Motor neuron (in vitro differentiated cells): ENCODE results near the gene EFCAB9. TPM values are rescaled to one million over a fixed set of nuclear protein-coding genes. Genes with fewer than 3 reads are reported as not detected.
"Not testable (repeated sequence)": the region's sequence is repeated elsewhere in the genome, so short reads cannot be mapped to it uniquely, and the experiment has no call there.

ENCODE experiments used
- ATAC-seq, 8 experiments: fragments of 200-7000 bp; cut with Tn5 transposase; replicated peaks in 6 of 8; 2 replicates each; pipeline ENCODE4 v1.8.0; 2021; ENCODE audit warnings: mild to moderate bottlenecking in 8 of 8, moderate library complexity in 8 of 8
- H3K27ac ChIP-seq, 2 donors: fragments of 250-450 bp; sonication (Bioruptor Pico); 2 replicates each; pipeline ENCODE4 v1.9.0; 2021; ENCODE audit warnings: antibody characterized with exemption in 2 of 2, mild to moderate bottlenecking in 2 of 2, moderate library complexity in 1 of 2
- H3K4me1 ChIP-seq, 2 donors: fragments of 250-450 bp; sonication (Bioruptor Pico); replicated peaks in 1 of 2; 2 replicates each; pipeline ENCODE4 v1.6.1; 2021; ENCODE audit warnings: antibody characterized with exemption in 2 of 2, mild to moderate bottlenecking in 2 of 2, moderate library complexity in 1 of 2
- H3K4me3 ChIP-seq, 5 donors: fragments of 250-450 bp; sonication (Bioruptor Pico); 2 replicates each; pipeline ENCODE4 v1.9.0; 2021; ENCODE audit warnings: antibody characterized with exemption in 5 of 5, mild to moderate bottlenecking in 5 of 5, moderate library complexity in 4 of 5
- WGBS, 10 experiments: fragments of 450-650 bp; shearing (Covaris generic); methylation state at CpG; one replicate each; pipeline ENCODE4 v1.0.0; 2022; 5-methylcytosine and 5-hydroxymethylcytosine counted together
- in situ Hi-C, 9 experiments: fragments of 400-800 bp; cut with MboI; loops; one replicate each; pipeline ENCODE4 v1.15.0; 2021; ENCODE audit warnings: low sequenced_read_pairs in 9 of 9, low pct_unique_long_range_greater_than_20kb in 2 of 9; ENCODE audit not compliant: unreplicated experiment in 9 of 9
- total RNA-seq, 8 experiments: library from RNA; unstranded; fragments of 300-600 nt; gene quantifications; 2 replicates each; pipeline versions ENCODE4 v1.2.3 to v1.2.4, GENCODE V29; 2022

Gene EFCAB9
- total RNA-seq, 8 experiments from 2014 or later = not detected

DNA sequence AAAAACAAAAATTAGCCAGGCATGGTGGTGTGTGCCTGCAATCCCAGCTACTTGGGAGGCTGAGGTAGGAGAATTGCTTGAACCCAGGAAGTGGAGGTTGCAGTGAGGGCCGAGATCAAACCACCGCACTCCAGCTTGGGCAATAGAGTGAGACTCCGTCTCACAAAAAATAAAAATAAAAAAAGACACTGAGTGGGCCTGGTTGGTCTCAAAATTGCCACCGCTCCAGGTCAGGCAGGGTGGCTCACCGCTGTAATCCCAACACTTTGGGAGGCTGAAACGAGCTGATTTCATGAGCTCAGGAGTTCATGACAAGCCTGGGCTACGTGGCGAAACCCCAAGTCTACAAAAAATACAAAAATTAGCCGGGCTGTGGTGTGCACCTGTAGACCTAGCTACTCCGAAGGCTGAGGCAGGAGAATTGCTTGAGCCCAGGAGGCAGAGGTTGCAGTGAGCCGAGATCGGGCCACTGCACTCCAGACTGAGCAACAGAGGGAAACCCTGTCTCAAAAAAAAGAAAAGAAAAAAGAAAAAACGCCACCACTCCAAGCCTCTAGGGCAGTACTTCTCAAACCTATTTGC is 7.8 kb upstream of the EFCAB9 start:
- in situ Hi-C loops = loop anchor here in 1 of 9 experiments (10.0 kb wide), 1 partner anchor 81 kb away; no protein-coding TSS in a partner anchor
- peak overlapping the region in 3 of 5 donors; percentile 57 to 99 (median 65) for H3K4me3 ChIP-seq
- no peak for ATAC-seq
- peaks cover 6 to 10% of the 10 kb centered on the region in 2 donors for H3K4me1 ChIP-seq
- WGBS, 10 experiments = 80 to 100% (median 91%) methylated on average over 1 to 13 of the region's 13 CpGs; no CpG with 5 or more reads in 1 of the 10 experiments
- H3K27ac ChIP-seq = no peak overlapping the region

DNA sequence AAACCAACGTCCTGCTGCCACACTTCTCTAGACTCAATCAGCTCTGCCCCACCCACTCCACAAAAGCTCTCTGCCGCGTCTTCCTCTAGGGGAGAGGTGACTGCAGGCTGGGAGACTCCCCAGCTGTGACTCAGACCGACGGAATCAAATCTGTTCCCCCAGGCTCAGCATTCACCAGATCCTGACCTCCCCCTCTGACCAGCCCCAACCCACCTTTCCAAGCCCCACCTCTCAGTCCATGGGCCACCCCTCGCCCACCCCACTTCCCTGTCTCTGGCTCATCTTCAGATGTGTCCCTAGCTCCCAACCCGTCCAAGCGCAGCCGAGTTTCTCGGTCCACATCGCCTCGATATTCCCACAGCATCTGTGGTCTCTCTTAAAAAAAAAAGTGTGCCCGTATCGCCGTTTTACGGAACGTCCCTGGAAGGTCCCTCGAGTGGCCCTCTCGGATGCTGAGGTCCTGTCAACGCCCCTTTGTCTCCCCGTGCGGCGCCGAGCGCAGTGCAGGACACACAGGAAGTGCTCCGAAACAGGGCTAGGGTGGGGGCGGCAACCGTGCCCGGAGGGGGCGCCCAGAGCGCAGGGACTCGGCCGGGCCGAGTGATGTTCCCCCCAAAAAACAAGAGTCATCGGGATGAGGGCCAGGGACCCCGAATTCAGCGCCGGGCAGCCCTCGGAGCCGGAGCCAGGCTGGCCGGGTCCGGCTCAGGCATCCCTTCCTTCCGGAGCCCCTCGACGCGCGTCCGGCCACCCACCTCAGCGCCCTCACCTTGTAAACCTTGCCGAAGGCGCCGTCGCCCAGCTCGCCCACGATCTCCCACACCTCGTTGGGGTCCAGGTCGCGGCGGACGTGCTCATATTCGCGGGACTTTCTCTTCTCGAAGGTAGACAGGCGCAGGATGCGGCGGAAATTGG is 6.6 kb upstream of the EFCAB9 start:
- Histone ChIP-seq H3K27ac (peak overlapping the region; percentile 3 to 60), H3K4me1 (peaks cover 6 to 10% of the 10 kb centered on the region in 2 donors), H3K4me3 (peak overlapping the region; percentile 57 to 99 (median 65))
- peak; percentile 11 to 32 (median 28) for ATAC-seq
- 0 to 1% (median 0%) methylated on average over 1 to 21 of the region's 66 CpGs; no CpG with 5 or more reads in 5 of the 10 experiments for WGBS, 10 experiments
- in situ Hi-C loops = loop anchor here in 1 of 9 experiments (10.0 kb wide), 1 partner anchor 83 kb away; no protein-coding TSS in a partner anchor

DNA sequence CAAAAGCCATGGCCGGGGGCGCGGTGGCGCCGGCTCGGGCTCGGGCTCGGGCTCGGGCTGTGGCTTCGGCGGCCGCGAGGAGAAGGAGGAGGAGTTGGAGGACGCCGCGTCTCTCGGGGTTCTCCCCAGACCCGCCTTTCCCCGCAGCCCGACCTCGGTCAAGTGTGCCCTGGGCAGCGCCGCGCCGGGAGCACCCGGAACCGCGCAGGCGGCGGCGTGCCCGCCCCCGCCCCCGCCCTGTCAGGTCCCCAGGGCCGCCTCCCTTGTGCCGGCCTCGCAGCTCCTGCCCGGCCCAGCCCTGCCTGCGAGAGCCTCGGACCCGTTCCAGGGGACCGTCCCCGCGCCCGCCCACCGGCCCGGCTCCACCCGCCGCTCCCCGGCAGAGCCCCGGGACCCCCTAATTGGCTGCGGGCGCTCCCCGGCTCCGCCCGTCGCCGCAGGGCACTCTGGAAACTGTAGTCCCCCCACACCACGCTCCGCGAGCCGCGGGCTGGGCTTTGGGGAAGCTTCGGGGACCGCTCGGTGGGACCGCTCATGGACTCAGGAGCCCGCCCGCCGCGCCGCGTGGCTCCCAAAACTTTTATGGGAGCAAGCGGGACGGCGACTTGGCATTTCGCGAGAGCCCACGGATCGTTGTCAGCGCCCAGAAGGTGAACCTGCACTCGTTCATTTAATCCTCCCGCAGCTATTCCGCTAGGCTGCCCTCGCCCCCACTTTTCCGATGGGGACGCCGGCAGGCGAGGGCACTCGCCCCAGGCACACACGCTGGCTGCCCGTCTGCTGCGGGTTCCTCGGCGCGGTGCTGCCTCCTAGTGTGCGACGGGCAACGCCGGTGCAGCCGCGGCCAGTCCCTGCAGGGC is 5.7 kb upstream of the EFCAB9 start, which contains the start of gene STK10:
Gene STK10, minus strand, starts transcription at position 192 of the 860 bp plus-strand sequence. Its CDS starts 182 bp downstream, at position 10.
- H3K4me3 ChIP-seq = peak within 1 kb of the TSS; percentile 57 to 99 (median 65)
- peak; percentile 68 to 93 (median 90) for ATAC-seq
- WGBS, 10 experiments = 0 to 3% (median 0%) methylated on average over 5 to 10 of the region's 102 CpGs; no CpG with 5 or more reads in 7 of the 10 experiments
- in situ Hi-C loops = loop anchor here in 1 of 9 experiments (10.0 kb wide), 1 partner anchor 83 kb away; no protein-coding TSS in a partner anchor
- peak within 1 kb of the TSS; percentile 3 to 60 for H3K27ac ChIP-seq
- H3K4me1 ChIP-seq = peaks cover 6 to 10% of the 10 kb centered on the region in 2 donors

DNA sequence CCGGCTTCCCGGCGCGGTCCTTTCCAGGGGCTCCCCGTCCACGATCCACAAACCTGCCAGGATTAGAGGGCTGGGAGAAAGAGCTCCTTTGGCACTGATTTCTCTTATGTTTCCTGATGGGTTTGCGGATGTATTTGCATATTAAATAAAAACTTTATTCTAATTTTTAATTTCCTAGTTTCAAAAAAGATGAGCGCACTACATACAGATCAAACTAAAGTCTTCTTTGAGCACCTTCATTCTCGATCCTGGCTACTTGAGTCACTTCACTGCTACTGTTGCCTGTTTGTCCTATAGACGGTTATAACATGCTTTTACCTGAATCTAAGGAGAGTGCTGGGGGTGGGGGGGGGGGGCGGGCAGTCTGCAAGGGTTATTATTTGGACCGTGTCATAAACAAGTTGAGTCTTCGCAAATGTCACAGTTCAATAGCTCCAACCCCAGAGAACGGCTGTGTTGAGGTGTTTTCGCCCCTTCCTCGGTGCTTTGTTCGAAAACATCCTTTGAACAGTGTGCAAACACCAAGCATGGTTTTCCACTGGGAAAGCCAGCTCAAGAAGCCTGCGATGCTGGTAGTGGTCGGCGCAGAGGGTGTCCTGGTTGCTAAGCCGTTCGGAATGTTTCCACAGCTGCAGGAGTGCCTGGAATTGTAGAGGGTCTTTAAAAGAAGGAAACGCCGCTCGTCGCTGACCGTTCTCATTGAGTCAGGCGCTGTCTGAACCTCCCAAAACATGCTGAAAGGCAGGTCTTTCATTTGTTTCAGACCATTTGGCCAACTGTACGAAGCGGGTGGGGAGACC is 4.9 kb upstream of the EFCAB9 start:
- H3K27ac ChIP-seq = no peak overlapping the region
- in situ Hi-C loops = loop anchor here in 1 of 9 experiments (10.0 kb wide), 1 partner anchor 84 kb away; no protein-coding TSS in a partner anchor

DNA sequence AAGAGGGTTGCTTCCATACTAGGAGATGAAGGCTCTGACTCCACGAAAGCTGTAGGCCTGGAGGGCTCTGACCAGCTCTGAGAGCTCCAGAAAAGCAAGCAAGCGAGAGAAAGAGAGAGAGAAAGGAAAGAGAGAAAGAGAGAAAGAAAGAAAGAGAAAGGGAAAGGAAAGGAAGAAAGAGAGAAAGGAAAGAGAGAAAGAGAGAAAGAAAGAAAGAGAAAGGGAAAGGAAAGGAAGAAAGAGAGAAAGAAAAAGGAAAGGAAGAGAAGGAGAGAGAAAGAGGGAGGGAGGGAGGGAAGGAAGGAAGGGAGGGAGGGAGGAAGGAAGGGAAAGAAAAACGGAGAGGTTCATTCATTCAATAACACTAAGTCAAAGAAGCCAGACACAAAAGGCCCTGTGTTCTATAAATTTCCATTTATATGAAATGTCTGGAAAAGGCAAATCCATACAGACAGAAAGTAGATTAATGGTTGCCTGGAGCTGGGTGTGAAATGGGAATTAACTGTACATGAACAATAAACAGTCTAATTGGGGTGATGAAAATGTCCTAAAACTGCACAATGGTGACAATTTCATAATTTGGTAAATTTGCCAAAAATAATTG is 4.2 kb upstream of the EFCAB9 start:
- H3K27ac ChIP-seq = no peak overlapping the region
- H3K4me3 ChIP-seq = no peak overlapping the region
- WGBS, 10 experiments = 29 to 100% (median 65%) methylated on average over 1 to 3 of the region's 3 CpGs
- in situ Hi-C loops = loop anchor here in 1 of 9 experiments (10.0 kb wide), 1 partner anchor 85 kb away; no protein-coding TSS in a partner anchor
- H3K4me1 ChIP-seq = peaks cover 6 to 10% of the 10 kb centered on the region in 2 donors
- ATAC-seq = no peak

More for the DNA sequence above, 4.9 kb upstream of the EFCAB9 start:
- H3K4me3 ChIP-seq = peak overlapping the region; percentile 57 to 99 (median 65)
- peaks cover 6 to 10% of the 10 kb centered on the region in 2 donors for H3K4me1 ChIP-seq
- WGBS, 10 experiments = 7 to 95% (median 30%) methylated on average over 2 to 22 of the region's 30 CpGs
- ATAC-seq = no peak

DNA sequence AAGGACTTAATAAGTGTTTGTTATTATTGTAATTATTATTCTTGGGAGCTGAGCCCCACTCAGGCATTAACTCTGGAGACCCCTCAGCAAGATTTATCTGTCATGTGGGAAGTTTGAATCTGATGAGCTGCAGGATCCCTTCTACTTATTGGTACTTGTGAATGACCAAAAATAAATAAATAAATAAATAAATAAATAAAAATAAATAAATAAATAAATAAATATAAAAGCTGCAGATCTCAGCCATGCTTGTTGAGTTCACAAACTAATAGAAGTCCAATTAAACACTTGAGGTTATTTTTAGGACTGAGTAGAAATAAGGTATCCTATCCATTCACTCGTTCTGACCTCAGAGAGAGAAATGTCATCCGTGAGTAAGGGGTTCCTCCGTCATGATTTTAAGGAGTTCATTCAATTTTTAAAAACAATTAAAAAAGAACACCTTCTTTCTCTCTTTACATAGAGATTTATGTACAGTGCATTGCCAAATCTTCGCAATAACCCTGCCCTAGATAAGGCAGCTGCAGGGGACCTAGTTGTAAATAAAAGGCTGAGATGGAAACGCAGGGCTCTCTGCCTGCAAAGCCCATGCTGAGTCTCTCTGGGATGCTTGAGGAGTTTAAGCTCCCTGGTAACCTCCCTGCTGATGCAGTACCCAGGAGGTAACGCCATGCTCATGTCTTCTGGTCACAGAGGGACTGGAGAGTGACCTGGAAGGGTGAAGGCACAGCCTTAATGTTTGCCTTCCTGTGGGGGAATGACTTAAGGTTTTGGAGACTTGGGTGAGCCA is 1.2 kb downstream of the EFCAB9 start:
- no peaks in the 10 kb centered on the region for H3K4me1 ChIP-seq
- WGBS, 10 experiments = 60 to 100% (median 81%) methylated on average over 1 to 5 of the region's 6 CpGs
- ATAC-seq = no peak
- H3K4me3 ChIP-seq = no peak overlapping the region
- in situ Hi-C loops = no loop called here
- H3K27ac ChIP-seq = no peak overlapping the region

DNA sequence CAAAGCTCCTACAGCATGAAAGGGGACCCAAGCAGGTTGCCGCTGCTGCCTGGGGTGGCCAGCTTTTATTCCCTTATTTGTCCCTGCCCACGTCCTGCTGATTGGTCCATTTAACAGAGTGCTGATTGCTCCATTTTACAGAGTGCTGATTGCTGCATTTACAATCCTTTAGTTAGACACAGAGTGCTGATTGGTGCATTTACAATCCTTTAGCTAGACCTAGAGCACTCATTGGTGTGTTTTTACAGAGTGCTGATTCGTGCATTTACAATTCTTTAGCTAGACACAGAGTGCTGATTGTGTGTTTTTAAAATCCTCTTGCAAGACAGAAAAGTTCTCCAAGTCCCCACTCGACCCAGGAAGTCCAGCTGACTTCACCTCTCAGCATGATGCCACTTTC is 3.8 kb downstream of the EFCAB9 start:
- H3K4me3 ChIP-seq, H3K27ac ChIP-seq, in situ Hi-C loops, H3K4me1 ChIP-seq, ATAC-seq: not testable (repeated sequence)
- 20 to 100% (median 67%) methylated on average over 1 to 3 of the region's 4 CpGs; no CpG with 5 or more reads in 2 of the 10 experiments for WGBS, 10 experiments

DNA sequence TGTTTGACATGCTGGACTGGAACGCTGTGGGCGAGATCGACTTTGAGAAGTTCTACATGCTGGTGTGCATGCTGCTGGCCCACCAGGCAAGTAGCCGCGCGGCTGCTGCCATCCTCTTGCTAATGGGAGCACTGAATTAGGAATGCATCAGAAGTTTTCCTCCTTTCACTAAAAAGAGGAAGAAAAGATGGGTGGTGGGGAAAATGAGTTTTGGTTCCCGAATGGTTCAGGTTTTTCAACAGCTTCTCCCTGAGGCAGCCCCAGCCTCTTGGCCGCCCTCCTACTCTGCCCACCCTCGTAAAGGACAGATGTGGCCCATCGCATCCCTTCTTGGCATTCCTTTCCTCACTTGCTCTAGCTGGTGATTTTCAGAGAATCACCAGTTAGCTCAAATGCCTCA is 5.5 kb downstream of the EFCAB9 start:
- H3K27ac ChIP-seq = no peak overlapping the region
- H3K4me3 ChIP-seq = no peak overlapping the region
- no peak for ATAC-seq
- in situ Hi-C loops = no loop called here
- WGBS, 10 experiments = 75 to 100% (median 89%) methylated on average over 1 to 8 of the region's 10 CpGs; no CpG with 5 or more reads in 1 of the 10 experiments
- no peaks in the 10 kb centered on the region for H3K4me1 ChIP-seq

DNA sequence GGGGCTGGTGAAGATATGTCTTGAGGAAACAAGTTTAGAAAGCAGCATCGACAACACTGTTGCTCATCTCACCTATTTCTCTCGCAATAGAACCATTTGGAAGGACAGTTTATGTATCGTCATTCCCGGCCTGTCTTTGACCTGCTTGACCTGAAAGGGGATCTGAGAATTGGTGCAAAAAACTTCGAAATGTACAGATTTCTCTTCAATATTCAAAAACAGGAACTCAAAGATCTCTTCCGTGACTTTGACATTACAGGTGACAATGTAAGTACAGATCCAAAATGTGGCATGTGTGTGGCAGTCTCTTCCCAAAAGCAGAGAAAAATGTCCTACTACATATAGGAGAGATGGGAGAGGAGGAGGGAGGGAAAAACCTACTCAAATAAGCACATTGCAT is 6.5 kb downstream of the EFCAB9 start:
- 83 to 100% (median 93%) methylated on average over 2 to 6 of the region's 6 CpGs; no CpG with 5 or more reads in 1 of the 10 experiments for WGBS, 10 experiments
- Histone ChIP-seq H3K27ac (no peak overlapping the region), H3K4me1 (no peaks in the 10 kb centered on the region), H3K4me3 (no peak overlapping the region)
- no peak for ATAC-seq
- in situ Hi-C loops = no loop called here

DNA sequence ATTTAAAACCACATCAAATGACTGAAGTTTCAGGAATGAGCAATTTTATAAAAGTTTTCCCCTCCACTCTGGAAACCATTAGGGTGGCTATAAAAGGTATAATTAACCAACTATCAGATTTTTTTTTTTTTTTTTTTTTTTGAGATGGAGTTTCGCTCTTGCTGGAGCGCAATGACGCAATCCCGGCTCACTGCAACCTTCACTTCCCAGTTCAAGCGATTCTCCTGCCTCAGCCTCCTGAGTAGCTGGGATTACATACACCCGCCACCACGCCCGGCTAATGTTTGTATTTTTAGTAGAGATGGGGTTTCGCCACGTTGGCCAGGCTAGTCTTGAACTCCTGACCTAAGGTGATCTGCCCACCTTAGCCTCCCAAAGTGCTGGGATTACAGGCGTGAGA is 12.0 kb downstream of the EFCAB9 start:
- ATAC-seq, H3K4me1 ChIP-seq, in situ Hi-C loops, H3K4me3 ChIP-seq, H3K27ac ChIP-seq: not testable (repeated sequence)
- WGBS, 10 experiments = 93 to 100% (median 100%) methylated on average over 1 to 9 of the region's 11 CpGs; no CpG with 5 or more reads in 3 of the 10 experiments

DNA sequence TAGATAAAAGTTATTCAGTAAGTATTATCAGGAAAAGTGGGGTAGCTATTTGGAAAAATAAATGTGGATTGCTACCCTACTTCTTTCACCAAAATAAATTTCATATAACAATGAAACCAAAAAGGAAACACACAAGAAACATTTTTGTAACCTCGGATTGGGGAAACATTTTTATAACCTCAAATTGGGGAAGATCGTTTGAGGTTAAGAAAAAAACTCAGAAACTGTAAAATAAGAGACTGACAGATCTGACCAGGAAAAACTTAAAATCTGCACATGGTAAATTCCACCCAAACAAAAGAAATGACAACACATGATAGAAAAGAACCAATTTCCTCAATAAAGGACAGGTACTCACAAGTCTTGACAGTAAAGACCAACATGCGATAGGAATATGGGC is 13.5 kb downstream of the EFCAB9 start:
- in situ Hi-C loops = no loop called here
- Histone ChIP-seq H3K4me1 (no peaks in the 10 kb centered on the region), H3K27ac (no peak overlapping the region), H3K4me3 (no peak overlapping the region)
- ATAC-seq = no peak
- WGBS, 10 experiments = 0 to 95% (median 76%) methylated on average over 1 to 3 of the region's 3 CpGs
